Omental fat pad (tissue), 4 donors: ENCODE results near the gene TRIM7. TPM values are rescaled to one million over a fixed set of nuclear protein-coding genes. Genes with fewer than 3 reads are reported as not detected.

Experiments
- ATAC-seq: fragments of 150-250 bp; one replicate; pipeline ENCODE4 v1.9.1; 2016; ENCODE audit warnings: mild to moderate bottlenecking, moderate library complexity; ENCODE audit not compliant: low FRiP score
- DNase-seq: peaks from one replicate; pipeline ENCODE4 v3.0.0-alpha.2; 2019; ENCODE audit warnings: low spot score
- total RNA-seq, 4 donors: library from RNA; depleted of rRNA; stranded (reverse); fragments of >200 nt; gene quantifications; one replicate each; pipeline ENCODE4 v1.1.0, GENCODE V29; 2016
- TF ChIP-seq, protein P1 (sequence below), 3 donors: fragments of 450-650 bp; IDR thresholded peaks; one replicate each; pipeline ENCODE4 v1.5.1; 2016 to 2017; ENCODE audit warnings: antibody characterized with exemption in 3 of 3, mild to moderate bottlenecking in 3 of 3, moderate library complexity in 2 of 3

TRIM7 gene
- total RNA-seq, 4 donors from 2014 or later: 0.79 to 2.9 (median 1.1) TPM

DNA sequence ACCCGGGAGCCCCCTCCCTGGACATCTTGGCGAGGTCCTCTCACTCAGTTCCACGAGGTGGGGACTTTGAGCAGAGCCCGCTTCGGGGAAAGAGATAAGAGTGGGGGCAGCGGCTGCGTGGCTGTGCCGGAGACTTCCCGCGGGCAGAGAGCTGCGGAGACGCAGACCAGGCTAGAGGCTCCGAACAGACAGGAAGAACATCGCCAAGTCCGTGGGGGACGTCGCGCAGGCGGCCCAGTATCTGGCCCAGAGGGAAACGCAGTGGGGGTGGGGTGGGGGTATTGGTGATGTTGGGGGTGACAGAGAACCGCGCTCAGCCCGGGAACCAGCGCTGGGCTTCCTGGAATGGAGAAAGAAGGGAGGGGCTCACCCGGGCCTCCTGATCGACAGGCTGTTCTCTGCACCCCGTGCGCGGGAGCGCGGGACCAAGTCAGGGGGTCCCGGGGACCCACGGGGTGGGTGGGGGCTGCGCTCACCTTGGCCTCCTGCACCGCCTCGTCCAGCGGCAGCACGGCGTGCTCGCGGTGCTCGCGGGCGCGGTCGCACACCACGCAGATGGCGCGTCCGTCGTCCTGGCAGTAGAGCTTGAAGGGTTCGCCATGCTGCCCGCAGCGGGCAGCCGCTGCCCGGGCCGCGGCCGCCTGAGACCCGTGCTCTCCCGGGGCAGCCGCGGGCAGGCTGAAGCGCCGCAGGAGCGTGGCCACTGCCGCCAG lies 727 bp downstream of the TRIM7 start:
- no peak for DNase-seq
- peak; percentile 37 for ATAC-seq
- TF ChIP-seq, protein P1, sequence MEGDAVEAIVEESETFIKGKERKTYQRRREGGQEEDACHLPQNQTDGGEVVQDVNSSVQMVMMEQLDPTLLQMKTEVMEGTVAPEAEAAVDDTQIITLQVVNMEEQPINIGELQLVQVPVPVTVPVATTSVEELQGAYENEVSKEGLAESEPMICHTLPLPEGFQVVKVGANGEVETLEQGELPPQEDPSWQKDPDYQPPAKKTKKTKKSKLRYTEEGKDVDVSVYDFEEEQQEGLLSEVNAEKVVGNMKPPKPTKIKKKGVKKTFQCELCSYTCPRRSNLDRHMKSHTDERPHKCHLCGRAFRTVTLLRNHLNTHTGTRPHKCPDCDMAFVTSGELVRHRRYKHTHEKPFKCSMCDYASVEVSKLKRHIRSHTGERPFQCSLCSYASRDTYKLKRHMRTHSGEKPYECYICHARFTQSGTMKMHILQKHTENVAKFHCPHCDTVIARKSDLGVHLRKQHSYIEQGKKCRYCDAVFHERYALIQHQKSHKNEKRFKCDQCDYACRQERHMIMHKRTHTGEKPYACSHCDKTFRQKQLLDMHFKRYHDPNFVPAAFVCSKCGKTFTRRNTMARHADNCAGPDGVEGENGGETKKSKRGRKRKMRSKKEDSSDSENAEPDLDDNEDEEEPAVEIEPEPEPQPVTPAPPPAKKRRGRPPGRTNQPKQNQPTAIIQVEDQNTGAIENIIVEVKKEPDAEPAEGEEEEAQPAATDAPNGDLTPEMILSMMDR (IDR thresholded peaks at IDR 0.05): no peak

DNA sequence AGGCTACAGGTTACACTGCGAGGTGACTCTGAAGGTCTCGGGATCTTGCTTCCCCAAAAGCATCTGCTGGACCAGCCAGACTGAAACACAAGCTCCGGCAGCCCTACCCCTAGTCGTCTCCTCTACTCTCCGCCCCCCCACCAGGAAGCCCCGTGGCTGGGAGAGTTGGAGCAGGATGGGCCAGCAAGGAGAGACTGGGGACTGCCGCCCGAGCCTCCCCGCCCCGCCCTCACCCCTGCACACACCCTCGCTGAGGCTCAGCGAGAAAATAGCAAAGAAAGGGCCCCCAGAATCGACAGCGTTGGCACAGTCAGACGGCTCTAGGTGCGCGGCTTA lies 1.3 kb downstream of the TRIM7 start:
- TF ChIP-seq, protein P1 (IDR thresholded peaks at IDR 0.05): no peak
- ATAC-seq: no peak
- no peak for DNase-seq

GRCh38 chr5:181203093-181203711 lies 1.8 kb downstream of the TRIM7 start:
- ATAC-seq (no peak), DNase-seq (no peak)
- TF ChIP-seq, protein P1 (IDR thresholded peaks at IDR 0.05): no peak

GRCh38 chr5:181200816-181201215 lies 4.2 kb downstream of the TRIM7 start:
- ATAC-seq (no peak), DNase-seq (no peak)
- TF ChIP-seq, protein P1 (IDR thresholded peaks at IDR 0.05): no peak

DNA sequence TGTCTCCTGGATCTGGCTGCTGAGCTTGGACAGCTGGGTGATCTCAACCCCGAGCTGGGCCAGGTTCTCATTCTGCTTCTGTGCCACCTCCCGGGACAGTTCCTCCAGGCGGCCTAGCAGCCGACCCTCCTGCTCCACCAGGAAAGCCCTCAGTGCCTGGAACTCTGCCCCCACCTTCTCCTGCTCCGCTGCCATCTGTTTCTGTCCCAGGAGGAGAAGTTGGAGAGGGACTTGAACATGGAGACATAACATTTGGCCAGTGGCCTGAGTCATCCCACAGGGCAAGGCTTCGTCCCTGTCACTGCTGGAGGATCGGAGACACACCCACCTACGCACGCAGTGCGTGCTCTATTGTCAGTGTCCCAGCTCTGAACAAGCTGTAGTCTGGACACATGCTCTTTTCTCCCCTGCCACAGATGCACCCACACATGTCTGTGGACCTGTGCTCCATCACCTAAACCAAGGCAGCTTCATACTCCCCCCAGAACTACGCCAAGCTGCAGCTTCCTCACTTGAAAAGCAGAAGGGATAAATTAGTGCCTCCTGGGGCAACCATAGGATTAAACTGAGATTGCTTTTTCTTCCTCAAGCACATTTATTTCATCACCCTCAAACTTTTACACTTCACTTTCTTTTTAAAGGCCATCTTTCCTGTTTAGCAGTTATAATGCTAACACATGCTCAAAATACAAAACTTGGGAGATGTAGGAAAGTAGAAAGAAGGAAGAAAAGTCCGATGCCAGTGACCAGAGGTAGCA lies 4.9 kb downstream of the TRIM7 start:
- TF ChIP-seq, protein P1 (IDR thresholded peaks at IDR 0.05): no peak
- DNase-seq (no peak), ATAC-seq (no peak)

DNA sequence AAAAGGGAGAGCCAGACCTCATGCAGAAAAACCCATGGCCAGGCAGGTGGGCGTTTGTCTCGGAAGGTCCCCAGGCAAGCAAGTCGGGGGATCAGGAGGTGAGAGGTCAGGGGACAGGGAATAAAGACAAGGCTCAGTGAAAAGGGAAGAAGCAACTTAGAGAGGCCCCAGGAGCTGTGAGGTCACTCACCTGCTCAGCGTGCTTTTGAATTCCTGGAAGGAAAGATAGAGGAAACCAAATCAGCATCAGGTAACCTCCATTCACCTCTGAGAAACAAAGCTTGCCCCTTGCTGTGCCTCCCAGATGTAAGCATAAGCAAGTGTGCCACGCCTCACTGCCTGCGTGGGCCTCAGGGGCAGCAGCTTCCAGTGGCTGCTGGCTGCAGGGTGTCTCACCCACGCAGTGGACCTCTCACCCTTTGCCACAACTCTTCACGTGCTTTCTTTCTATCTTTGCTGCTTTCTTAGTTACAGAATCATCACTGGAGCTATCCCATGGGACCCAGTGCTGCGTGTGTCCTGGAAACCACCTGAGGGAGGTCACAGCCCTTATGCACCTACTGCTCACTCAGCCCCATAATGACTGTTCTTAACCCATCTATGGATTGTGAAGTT lies 6.0 kb downstream of the TRIM7 start:
- TF ChIP-seq, protein P1 (IDR thresholded peaks at IDR 0.05): no peak
- DNase-seq (no peak), ATAC-seq (no peak)
